Cardiac atrium fibroblast (primary cell): ENCODE data around the gene TUBB1. TPM values are rescaled to one million over a fixed set of nuclear protein-coding genes. Genes with fewer than 3 reads are reported as not detected.

Experiments used
- total RNA-seq: library from RNA; depleted of rRNA; stranded (reverse); fragments of >200 nt; gene quantifications from 2 replicates; pipeline ENCODE4 v1.2.3, GENCODE V29; 2015

TUBB1 gene
- not detected in 2 replicates for total RNA-seq

GRCh38 chr20:59019217-59019616 lies at the start of gene TUBB1:
TUBB1 (plus strand) TSS chr20:59019429; CDS start chr20:59019523, 94 bp downstream.

GRCh38 chr20:58980711-58981627 lies 38.3 kb upstream of the TUBB1 start, which contains the start of gene NELFCD:
NELFCD (plus strand) TSS chr20:58981256; CDS start chr20:58981310, 54 bp downstream.

GRCh38 chr20:59006864-59007664 lies 12.2 kb upstream of the TUBB1 start, which contains the start of gene CTSZ:
CTSZ (minus strand) TSS chr20:59007254; CDS start chr20:59007128, 126 bp downstream.

GRCh38 chr20:59032023-59032712 lies 12.9 kb downstream of the TUBB1 start, which contains the start of gene ATP5F1E:
ATP5F1E (minus strand) TSS chr20:59032335; CDS start chr20:59032251, 84 bp downstream.

GRCh38 chr20:59042151-59042795 lies 23.0 kb downstream of the TUBB1 start, which contains the start of gene PRELID3B:
PRELID3B (minus strand) TSS chr20:59042786; CDS start chr20:59042730, 56 bp downstream.

Other genes with a start within 250 kb of the TUBB1 start
- gene GNAS-AS1, start 168.5 kb upstream of the TUBB1 start, total RNA-seq, result 0.32 and 0.36 TPM in 2 replicates
- 579 and 635 TPM in 2 replicates for gene GNAS, start 166.7 kb upstream of the TUBB1 start, total RNA-seq
- 40.2 and 43.5 TPM in 2 replicates for gene NELFCD, start 38.2 kb upstream of the TUBB1 start, total RNA-seq
- 122 and 130 TPM in 2 replicates for gene CTSZ, start 12.2 kb upstream of the TUBB1 start, total RNA-seq
- gene ATP5F1E, start 12.9 kb downstream of the TUBB1 start, total RNA-seq, result 22.0 and 23.8 TPM in 2 replicates
- gene PRELID3B, start 23.4 kb downstream of the TUBB1 start, total RNA-seq, result 39.9 and 45.3 TPM in 2 replicates
- not detected in 2 replicates for gene ZNF831, start 144.4 kb downstream of the TUBB1 start, total RNA-seq